Endothelial cell of umbilical vein (primary cell): Measurements from ENCODE around the gene PPIL1. TPM values are rescaled to one million over a fixed set of nuclear protein-coding genes. Genes with fewer than 3 reads are reported as not detected.

Experiments used
- BruUV-seq: library from RNA; stranded (reverse); fragments of 400-500 nt; replicated peaks from 2 replicates; lab custom pipeline; 2021; lab: Mats Ljungman, UMichigan
- CTCF ChIA-PET: fragments of 300-600, 350-600 bp; sonication (Branson Sonifier 250); formaldehyde crosslinking; loops from one replicate; lab custom pipeline; 2021; ENCODE audit warnings: antibody characterized with exemption, inconsistent platforms; lab: Charles Lee
- POLR2A ChIA-PET: fragments of 300-600, 350-600 bp; sonication (Branson Sonifier 250); formaldehyde crosslinking; loops from one replicate; lab custom pipeline; 2021; ENCODE audit warnings: antibody characterized with exemption, inconsistent platforms; lab: Charles Lee
- DNase-seq: peaks from one replicate; pipeline ENCODE4 v3.0.0-alpha.2; 2011; ENCODE audit warnings: low read depth, low spot score
- FAIRE-seq: peaks from 2 replicates; lab custom pipeline; 2011; peaks lifted over from hg19 to GRCh38; lab: Jason Lieb, UNC
- H2AFZ ChIP-seq: 2 replicates; pipeline ENCODE4 v1.6.0; 2012; ENCODE audit warnings: low read depth, low read length, control low read depth, inconsistent platforms
- H3K27ac ChIP-seq: 2 replicates; pipeline ENCODE4 v1.5.1; 2011; ENCODE audit warnings: low read depth, mild to moderate bottlenecking, control low read depth, low read length, moderate library complexity; ENCODE audit not compliant: insufficient read depth
- H3K27me3 ChIP-seq, 2 experiments: 2 replicates each; pipeline versions ENCODE4 v1.6.0 to v1.6.1; 2011; ENCODE audit warnings: low read length in 2 of 2, mixed read lengths in 1 of 2; ENCODE audit not compliant: control insufficient read depth in 2 of 2, insufficient read depth in 2 of 2
- H3K36me3 ChIP-seq, 2 experiments: 2 replicates in 1 of 2; 3 replicates in 1 of 2; pipeline ENCODE4 v1.5.1; 2011; ENCODE audit warnings: low read length in 2 of 2, mild to moderate bottlenecking in 1 of 2, moderate library complexity in 1 of 2; ENCODE audit not compliant: control insufficient read depth in 2 of 2, insufficient read depth in 2 of 2; ENCODE audit errors: extremely low read depth in 1 of 2
- H3K4me1 ChIP-seq: 3 replicates; pipeline ENCODE4 v1.5.1; 2011; ENCODE audit warnings: mild to moderate bottlenecking, low read length; ENCODE audit not compliant: control insufficient read depth, insufficient read depth; ENCODE audit errors: extremely low read depth
- H3K4me2 ChIP-seq: 2 replicates; pipeline ENCODE4 v1.6.1; 2011; ENCODE audit warnings: low read length, control low read depth, mixed read lengths; ENCODE audit not compliant: insufficient read depth
- H3K4me3 ChIP-seq, 3 experiments: fragments of 200-600 bp in 1 of 3; sonication (generic), shearing (Covaris generic) in 1 of 3; replicated peaks in 1 of 3; 2 replicates each; pipeline ENCODE4 v1.5.1; 2011 to 2016; ENCODE audit warnings: control low read depth in 3 of 3, low read length in 3 of 3, mild to moderate bottlenecking in 2 of 3, inconsistent platforms in 1 of 3, low read depth in 1 of 3, moderate library complexity in 1 of 3; ENCODE audit not compliant: insufficient read depth in 1 of 3
- H3K79me2 ChIP-seq: 2 replicates; pipeline ENCODE4 v1.6.0; 2012; ENCODE audit warnings: low read length, inconsistent platforms; ENCODE audit not compliant: control insufficient read depth, insufficient read depth
- H3K9ac ChIP-seq: replicated peaks from 2 replicates; pipeline ENCODE3; 2011; ENCODE audit warnings: low read length, control low read depth; ENCODE audit not compliant: insufficient read depth; ENCODE audit errors: extremely low read depth
- H3K9me1 ChIP-seq: replicated peaks from 3 replicates; pipeline ENCODE4 v1.6.0; 2011; ENCODE audit warnings: mild to moderate bottlenecking, low read length; ENCODE audit not compliant: control insufficient read depth, insufficient read depth; ENCODE audit errors: extremely low read depth
- H3K9me3 ChIP-seq: replicated peaks from 2 replicates; pipeline ENCODE4 v1.5.1; 2012; ENCODE audit warnings: low read length, inconsistent platforms; ENCODE audit not compliant: control insufficient read depth, insufficient read depth
- H4K20me1 ChIP-seq: replicated peaks from 2 replicates; pipeline ENCODE3; 2011; ENCODE audit warnings: mild to moderate bottlenecking, low read length; ENCODE audit not compliant: control insufficient read depth, insufficient read depth; ENCODE audit errors: extremely low read depth
- CTCF ChIP-seq, 2 donors: IDR thresholded peaks; 1 replicate in 1 of 2; 2 replicates in 1 of 2; pipeline ENCODE4 v1.5.1; 2011; ENCODE audit warnings: low read length in 2 of 2, mild to moderate bottlenecking in 2 of 2, moderate library complexity in 2 of 2, control low read depth in 1 of 2, inconsistent platforms in 1 of 2, low read depth in 1 of 2; ENCODE audit not compliant: insufficient read depth in 1 of 2; ENCODE audit errors: extremely low read depth in 1 of 2
- EZH2 ChIP-seq: IDR thresholded peaks from 2 replicates; pipeline ENCODE4 v1.6.1; 2012; ENCODE audit warnings: borderline replicate concordance, low read depth, mild to moderate bottlenecking, moderate library complexity, low read length, inconsistent platforms; ENCODE audit not compliant: severe bottlenecking
- FOS ChIP-seq: IDR thresholded peaks from 2 replicates; pipeline ENCODE4 v1.6.1; 2011; ENCODE audit warnings: mild to moderate bottlenecking, low read length, moderate library complexity, borderline replicate concordance; ENCODE audit not compliant: insufficient read depth
- GATA2 ChIP-seq: IDR thresholded peaks from 2 replicates; pipeline ENCODE4 v1.7.0; 2011; ENCODE audit warnings: low read depth, mild to moderate bottlenecking, moderate library complexity, mixed read lengths, low read length; ENCODE audit not compliant: insufficient read length, insufficient read depth
- JUN ChIP-seq: IDR thresholded peaks from 2 replicates; pipeline ENCODE4 v1.6.1; 2011; ENCODE audit warnings: borderline replicate concordance, low read depth; ENCODE audit not compliant: insufficient read length, insufficient read depth
- MAX ChIP-seq: IDR thresholded peaks from 2 replicates; pipeline ENCODE4 v1.6.1; 2011; ENCODE audit not compliant: insufficient read depth, insufficient read length
- MYC ChIP-seq: IDR thresholded peaks from one replicate; pipeline ENCODE4 v1.6.1; 2011; ENCODE audit warnings: mild to moderate bottlenecking, low read depth, low read length
- POLR2A ChIP-seq: IDR thresholded peaks from 2 replicates; pipeline ENCODE4 v1.6.1; 2012; ENCODE audit warnings: low read depth, mild to moderate bottlenecking, control low read depth, low read length
- POLR2AphosphoS5 ChIP-seq: IDR thresholded peaks from 2 replicates; pipeline ENCODE4 v1.6.1; 2012; ENCODE audit warnings: low read depth, mild to moderate bottlenecking, control low read depth, low read length, moderate library complexity; ENCODE audit not compliant: insufficient read depth
- dilution Hi-C: fragments of 300-500 bp; cut with MboI; formaldehyde crosslinking; loops from one replicate; pipeline ENCODE4 v1.15.0; 2019; ENCODE audit warnings: low sequenced_read_pairs; ENCODE audit not compliant: extremely low pct_ligation_motif_present
- intact Hi-C: fragments of 100-400 bp; cut with micrococcal nuclease; formaldehyde crosslinking; loops from one replicate; pipeline ENCODE4 v1.10.0; 2022
- polyA plus RNA-seq, 4 experiments: library from polyadenylated mRNA; depleted of rRNA in 3 of 4; stranded (reverse) in 3 of 4; unstranded in 1 of 4; fragments of >200 nt; gene quantifications; 2 replicates each; pipeline versions ENCODE4 v1.2.1 to v1.2.3, GENCODE V29; 2011 to 2012; ENCODE audit warnings: missing spikeins in 1 of 4
- total RNA-seq: library from RNA; stranded (reverse); gene quantifications from 2 replicates; pipeline ENCODE4 v1.2.3, GENCODE V29; 2021

Gene PPIL1
- total and polyA plus RNA-seq, 2 donors (not counting 3 experiments of a cell fraction or from before 2014, with no cell fraction given), result 28.6 to 35.6 TPM

- intact Hi-C loops (no loop called here), dilution Hi-C loops (no loop called here)
- ChIA-PET CTCF (interaction anchor here (1.5 kb wide), 1 partner anchor 9 kb away, joined by 7 read pairs; no protein-coding TSS in a partner anchor), POLR2A (no interaction called here)
- DNase-seq (peak; percentile 73), FAIRE-seq (peak; percentile 83)
- no TSS peak for BruUV-seq
- H3K4me2 ChIP-seq, result no peak overlapping the region
- peaks cover 2% of the 10 kb centered on the region for H3K79me2 ChIP-seq
- peaks cover 6 to 13% of the 10 kb centered on the region in 2 experiments for H3K36me3 ChIP-seq
- H2AFZ ChIP-seq, result no peak overlapping the region
- no peak overlapping the region for H3K4me3 ChIP-seq
- peak overlapping the region; percentile 100 for H3K27ac ChIP-seq
- H4K20me1 ChIP-seq, result no peaks in the 10 kb centered on the region
- H3K9me1 ChIP-seq, result no peaks in the 10 kb centered on the region
- H3K4me1 ChIP-seq, result peaks cover 56% of the 10 kb centered on the region
- H3K27me3 ChIP-seq, result no peaks in the 10 kb centered on the region
- H3K9ac ChIP-seq, result peak overlapping the region; percentile 4
- TF ChIP-seq POLR2A (no peak), MAX (no peak), FOS (no peak), EZH2 (no peak), GATA2 (no peak)
- no peaks in the 10 kb centered on the region for H3K9me3 ChIP-seq
These were observed 53.7 kb downstream of the PPIL1 start for GRCh38 chr6:36820700-36821580.

- Histone ChIP-seq H3K36me3 (peaks cover 6 to 15% of the 10 kb centered on the region in 2 experiments), H2AFZ (no peak overlapping the region), H4K20me1 (no peaks in the 10 kb centered on the region), H3K79me2 (no peaks in the 10 kb centered on the region), H3K4me3 (no peak overlapping the region), H3K4me1 (peaks cover 34% of the 10 kb centered on the region), H3K27me3 (no peaks in the 10 kb centered on the region), H3K9me1 (no peaks in the 10 kb centered on the region), H3K9ac (no peak overlapping the region), H3K27ac (no peak overlapping the region), H3K4me2 (no peak overlapping the region), H3K9me3 (no peaks in the 10 kb centered on the region)
- TF ChIP-seq GATA2, result no peak
- no peak for TF ChIP-seq MAX
- no peak for TF ChIP-seq MYC
- no peak for TF ChIP-seq POLR2AphosphoS5
- TF ChIP-seq FOS, result no peak
- TF ChIP-seq POLR2A, result no peak
- no peak for TF ChIP-seq CTCF (IDR thresholded peaks at IDR 0.05; ENCODE audit: extremely low read depth in 1 of 2, insufficient read depth in 1 of 2, low read depth in 1 of 2, low read length in 2 of 2)
- TF ChIP-seq EZH2, result no peak
- TF ChIP-seq JUN, result no peak
- no TSS peak for BruUV-seq
- no peak for DNase-seq
- ChIA-PET POLR2A (no interaction called here), CTCF (no interaction called here)
- intact Hi-C loops, result no loop called here
- no peak for FAIRE-seq
- dilution Hi-C loops, result no loop called here
These were observed 55.8 kb downstream of the PPIL1 start for GRCh38 chr6:36818756-36819155.
